HEK293 (cell line): Measurements from ENCODE around the gene CFAP58.

Experiments used
- CTCF ChIA-PET: fragments of 350-600 bp; formaldehyde crosslinking; extraction: SDS; loops from one replicate; lab custom pipeline; 2021; ENCODE audit warnings: antibody characterized with exemption; lab: Yijun Ruan, JAX
- POLR2A ChIA-PET: fragments of 300-600 bp; formaldehyde crosslinking; extraction: SDS; loops from one replicate; lab custom pipeline; 2020; ENCODE audit warnings: antibody characterized with exemption, inconsistent platforms; lab: Yijun Ruan, JAX
- H3K27ac ChIP-seq: fragments of 200-500 bp; sonication (Bioruptor generic); 2 replicates; pipeline ENCODE4 v1.5.1; 2014; ENCODE audit warnings: low read depth, low read length, control low read depth, inconsistent platforms; ENCODE audit errors: extremely low read depth
- H3K36me3 ChIP-seq, 2 experiments: fragments of 200-500 bp in 1 of 2; sonication (Bioruptor generic) in 1 of 2; 1 replicate in 1 of 2; 2 replicates in 1 of 2; pipeline ENCODE4 v1.5.1; 2014 to 2017; ENCODE audit warnings: inconsistent platforms in 2 of 2, low read length in 2 of 2; ENCODE audit not compliant: control insufficient read depth in 2 of 2, insufficient read depth in 1 of 2
- H3K4me1 ChIP-seq: fragments of 200-500 bp; sonication (Bioruptor generic); 2 replicates; pipeline ENCODE4 v1.5.1; 2014; ENCODE audit warnings: mild to moderate bottlenecking, low read length, inconsistent platforms; ENCODE audit not compliant: control insufficient read depth, insufficient read depth
- H3K4me3 ChIP-seq: 2 replicates; pipeline ENCODE4 v1.5.1; 2011; ENCODE audit warnings: low read depth, mild to moderate bottlenecking, control low read depth, low read length, moderate library complexity
- H3K9me3 ChIP-seq: fragments of 200-500 bp; sonication (Bioruptor generic); 2 replicates; pipeline ENCODE4 v1.5.1; 2014; ENCODE audit warnings: low read depth, low read length, inconsistent platforms; ENCODE audit not compliant: control insufficient read depth, insufficient read depth
- SCRT2 ChIP-seq: fragments of 450-650 bp; formaldehyde crosslinking; IDR thresholded peaks from 2 replicates; pipeline ENCODE4 v1.5.1; 2016; ENCODE audit warnings: missing biosample characterization, missing genetic modification characterization
- TRIM28 ChIP-seq: IDR thresholded peaks from 2 replicates; pipeline ENCODE4 v1.6.1; 2011; ENCODE audit warnings: low read length, control low read depth, borderline replicate concordance
- ZBTB20 ChIP-seq: fragments of 450-650 bp; formaldehyde crosslinking; IDR thresholded peaks from 2 replicates; pipeline ENCODE4 v1.5.1; 2016; ENCODE audit warnings: missing biosample characterization, missing genetic modification characterization
- ZBTB7A ChIP-seq: fragments of 450-650 bp; formaldehyde crosslinking; IDR thresholded peaks from 2 replicates; pipeline ENCODE4 v1.5.1; 2016; ENCODE audit warnings: low read depth, missing biosample characterization, missing genetic modification characterization
- ZNF221 ChIP-seq: fragments of 450-650 bp; formaldehyde crosslinking; IDR thresholded peaks from 2 replicates; pipeline ENCODE4 v1.5.1; 2017; ENCODE audit warnings: missing biosample characterization, missing genetic modification characterization, borderline replicate concordance
- ZNF292 ChIP-seq: fragments of 450-650 bp; formaldehyde crosslinking; IDR thresholded peaks from 2 replicates; pipeline ENCODE4 v1.5.1; 2016; ENCODE audit warnings: low read depth, missing biosample characterization, missing genetic modification characterization, borderline replicate concordance
- ZNF341 ChIP-seq: fragments of 450-650 bp; formaldehyde crosslinking; IDR thresholded peaks from 2 replicates; pipeline ENCODE4; 2016; ENCODE audit warnings: low read depth, missing biosample characterization, missing genetic modification characterization
- ZNF501 ChIP-seq: fragments of 450-650 bp; formaldehyde crosslinking; IDR thresholded peaks from 2 replicates; pipeline ENCODE4 v1.5.1; 2016; ENCODE audit warnings: missing biosample characterization, missing genetic modification characterization
- ZNF548 ChIP-seq: fragments of 450-650 bp; formaldehyde crosslinking; IDR thresholded peaks from 2 replicates; pipeline ENCODE4 v1.5.1; 2016; ENCODE audit warnings: missing biosample characterization, missing genetic modification characterization
- ZNF549 ChIP-seq: fragments of 450-650 bp; IDR thresholded peaks from 2 replicates; pipeline ENCODE4 v1.5.1; 2018; ENCODE audit warnings: missing biosample characterization, missing genetic modification characterization, mild to moderate bottlenecking, inconsistent platforms, moderate library complexity
- ZNF561 ChIP-seq: fragments of 450-650 bp; IDR thresholded peaks from 2 replicates; pipeline ENCODE4 v1.5.1; 2018; ENCODE audit warnings: missing biosample characterization, missing genetic modification characterization, borderline replicate concordance
- ZNF600 ChIP-seq: fragments of 450-650 bp; formaldehyde crosslinking; IDR thresholded peaks from 2 replicates; pipeline ENCODE4 v1.5.1; 2016; ENCODE audit warnings: missing biosample characterization, missing genetic modification characterization
- ZNF621 ChIP-seq: fragments of 450-650 bp; formaldehyde crosslinking; IDR thresholded peaks from 2 replicates; pipeline ENCODE4 v1.5.1; 2017; ENCODE audit warnings: missing biosample characterization, missing genetic modification characterization
- ZNF76 ChIP-seq: fragments of 450-650 bp; formaldehyde crosslinking; IDR thresholded peaks from 2 replicates; pipeline ENCODE4; 2016; ENCODE audit warnings: low read depth, missing biosample characterization, missing genetic modification characterization, borderline replicate concordance
- TF ChIP-seq, protein P1 (sequence below): fragments of 450-650 bp; formaldehyde crosslinking; IDR thresholded peaks from 2 replicates; pipeline ENCODE4 v1.5.1; 2016; ENCODE audit warnings: missing biosample characterization, missing genetic modification characterization
- TF ChIP-seq, protein P2 (sequence below): fragments of 450-650 bp; formaldehyde crosslinking; IDR thresholded peaks from 2 replicates; pipeline ENCODE4 v1.5.1; 2016; ENCODE audit warnings: missing biosample characterization, missing genetic modification characterization
- TF ChIP-seq, protein P3 (sequence below): fragments of 450-650 bp; IDR thresholded peaks from 2 replicates; pipeline ENCODE4 v1.5.1; 2018; ENCODE audit warnings: missing biosample characterization, mild to moderate bottlenecking, missing genetic modification characterization
- TF ChIP-seq, protein P4 (sequence below): fragments of 450-650 bp; formaldehyde crosslinking; IDR thresholded peaks from 2 replicates; pipeline ENCODE4 v1.5.1; 2016; ENCODE audit warnings: missing biosample characterization, missing genetic modification characterization, low read depth
- TF ChIP-seq, protein P5 (sequence below): fragments of 450-650 bp; formaldehyde crosslinking; IDR thresholded peaks from 2 replicates; pipeline ENCODE4 v1.5.0; 2017; ENCODE audit warnings: missing biosample characterization, missing genetic modification characterization, borderline replicate concordance

Gene CFAP58

DNA sequence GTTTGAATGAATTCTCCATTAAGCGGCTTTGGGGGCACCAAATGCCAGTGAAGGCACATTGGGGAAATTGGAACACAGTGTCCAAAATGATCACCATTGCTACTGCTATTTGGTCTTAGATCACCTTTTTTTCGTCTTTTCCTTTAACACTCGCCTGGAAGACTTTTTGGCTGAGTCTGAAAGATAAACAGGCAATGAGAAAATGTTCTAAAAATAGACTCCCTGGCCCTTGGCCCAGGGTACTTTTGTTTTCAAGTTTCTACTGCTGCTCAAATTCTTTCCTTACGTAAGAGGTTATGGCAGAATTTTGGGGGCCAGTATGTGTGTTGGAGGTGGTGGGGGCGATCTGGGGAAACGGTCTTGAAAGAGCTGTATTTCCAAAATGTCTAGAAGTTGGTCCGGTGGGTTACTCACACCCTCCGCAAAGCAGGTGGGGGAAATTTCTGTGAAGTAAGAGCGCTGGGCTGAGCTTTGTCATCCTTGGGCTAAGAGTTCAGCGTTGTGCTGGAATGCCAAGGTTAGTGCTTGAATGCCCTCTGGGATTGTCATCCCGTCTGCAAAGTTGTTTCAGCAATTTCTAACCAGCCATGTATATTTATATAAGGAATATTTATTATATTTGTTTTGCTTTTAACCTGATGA is 14.0 kb upstream of the CFAP58 start (continued):
- TF ChIP-seq, protein P1, sequence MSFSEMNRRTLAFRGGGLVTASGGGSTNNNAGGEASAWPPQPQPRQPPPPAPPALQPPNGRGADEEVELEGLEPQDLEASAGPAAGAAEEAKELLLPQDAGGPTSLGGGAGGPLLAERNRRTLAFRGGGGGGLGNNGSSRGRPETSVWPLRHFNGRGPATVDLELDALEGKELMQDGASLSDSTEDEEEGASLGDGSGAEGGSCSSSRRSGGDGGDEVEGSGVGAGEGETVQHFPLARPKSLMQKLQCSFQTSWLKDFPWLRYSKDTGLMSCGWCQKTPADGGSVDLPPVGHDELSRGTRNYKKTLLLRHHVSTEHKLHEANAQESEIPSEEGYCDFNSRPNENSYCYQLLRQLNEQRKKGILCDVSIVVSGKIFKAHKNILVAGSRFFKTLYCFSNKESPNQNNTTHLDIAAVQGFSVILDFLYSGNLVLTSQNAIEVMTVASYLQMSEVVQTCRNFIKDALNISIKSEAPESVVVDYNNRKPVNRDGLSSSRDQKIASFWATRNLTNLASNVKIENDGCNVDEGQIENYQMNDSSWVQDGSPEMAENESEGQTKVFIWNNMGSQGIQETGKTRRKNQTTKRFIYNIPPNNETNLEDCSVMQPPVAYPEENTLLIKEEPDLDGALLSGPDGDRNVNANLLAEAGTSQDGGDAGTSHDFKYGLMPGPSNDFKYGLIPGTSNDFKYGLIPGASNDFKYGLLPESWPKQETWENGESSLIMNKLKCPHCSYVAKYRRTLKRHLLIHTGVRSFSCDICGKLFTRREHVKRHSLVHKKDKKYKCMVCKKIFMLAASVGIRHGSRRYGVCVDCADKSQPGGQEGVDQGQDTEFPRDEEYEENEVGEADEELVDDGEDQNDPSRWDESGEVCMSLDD, result 0 out of 2 replicates have a peak, but pooled peaks have one; percentile 37
- no peak for TF ChIP-seq ZNF292 (tag by site-specific recombination)
- peak; percentile 79 for TF ChIP-seq ZNF341 (tag by site-specific recombination)
- no peak for TF ChIP-seq ZNF221 (tag by site-specific recombination)
- no peak for TF ChIP-seq ZNF76 (tag by site-specific recombination)
- TF ChIP-seq, protein P2, sequence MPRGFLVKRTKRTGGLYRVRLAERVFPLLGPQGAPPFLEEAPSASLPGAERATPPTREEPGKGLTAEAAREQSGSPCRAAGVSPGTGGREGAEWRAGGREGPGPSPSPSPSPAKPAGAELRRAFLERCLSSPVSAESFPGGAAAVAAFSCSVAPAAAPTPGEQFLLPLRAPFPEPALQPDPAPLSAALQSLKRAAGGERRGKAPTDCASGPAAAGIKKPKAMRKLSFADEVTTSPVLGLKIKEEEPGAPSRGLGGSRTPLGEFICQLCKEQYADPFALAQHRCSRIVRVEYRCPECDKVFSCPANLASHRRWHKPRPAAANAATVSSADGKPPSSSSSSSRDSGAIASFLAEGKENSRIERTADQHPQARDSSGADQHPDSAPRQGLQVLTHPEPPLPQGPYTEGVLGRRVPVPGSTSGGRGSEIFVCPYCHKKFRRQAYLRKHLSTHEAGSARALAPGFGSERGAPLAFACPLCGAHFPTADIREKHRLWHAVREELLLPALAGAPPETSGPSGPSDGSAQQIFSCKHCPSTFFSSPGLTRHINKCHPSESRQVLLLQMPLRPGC (tag by site-specific recombination), result peak; percentile 91
- 0 out of 2 replicates have a peak, but pooled peaks have one; percentile 16 for TF ChIP-seq ZNF561 (tag by site-specific recombination)
- TF ChIP-seq, protein P3, sequence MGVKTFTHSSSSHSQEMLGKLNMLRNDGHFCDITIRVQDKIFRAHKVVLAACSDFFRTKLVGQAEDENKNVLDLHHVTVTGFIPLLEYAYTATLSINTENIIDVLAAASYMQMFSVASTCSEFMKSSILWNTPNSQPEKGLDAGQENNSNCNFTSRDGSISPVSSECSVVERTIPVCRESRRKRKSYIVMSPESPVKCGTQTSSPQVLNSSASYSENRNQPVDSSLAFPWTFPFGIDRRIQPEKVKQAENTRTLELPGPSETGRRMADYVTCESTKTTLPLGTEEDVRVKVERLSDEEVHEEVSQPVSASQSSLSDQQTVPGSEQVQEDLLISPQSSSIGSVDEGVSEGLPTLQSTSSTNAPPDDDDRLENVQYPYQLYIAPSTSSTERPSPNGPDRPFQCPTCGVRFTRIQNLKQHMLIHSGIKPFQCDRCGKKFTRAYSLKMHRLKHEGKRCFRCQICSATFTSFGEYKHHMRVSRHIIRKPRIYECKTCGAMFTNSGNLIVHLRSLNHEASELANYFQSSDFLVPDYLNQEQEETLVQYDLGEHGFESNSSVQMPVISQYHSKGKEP, result no peak
- TF ChIP-seq ZNF548 (tag by site-specific recombination), result no peak

DNA sequence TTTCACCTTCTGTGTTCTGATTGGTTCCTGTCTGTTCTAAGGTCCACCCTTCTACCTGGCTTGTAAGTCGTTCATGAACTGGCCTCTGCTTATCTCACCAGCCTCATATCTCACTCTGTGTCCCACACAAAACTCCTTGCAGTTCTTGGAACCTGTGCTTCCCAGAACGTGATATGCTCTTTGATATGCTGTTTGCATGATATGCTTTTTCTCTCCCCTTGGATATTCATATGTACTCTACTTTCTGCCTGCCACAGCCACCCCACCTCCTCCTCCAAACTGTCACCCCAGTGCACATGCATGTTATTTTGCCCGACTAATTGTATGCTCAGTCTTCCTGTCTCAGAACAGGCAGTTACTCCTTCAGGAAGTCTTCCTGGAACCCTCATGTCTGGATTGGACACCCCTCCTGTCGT is 13.5 kb upstream of the CFAP58 start:
- CTCF ChIA-PET, result interaction anchor here (0.9 to 2.6 kb wide), 3 partner anchors 11 to 51 kb away, joined by 3 to 19 read pairs (median 5); no protein-coding TSS in a partner anchor
- peak overlapping the region; percentile 33; the same call in 1 of the 2 replicates for H3K27ac ChIP-seq
- H3K36me3 ChIP-seq, result no peaks in the 10 kb centered on the region
- H3K4me1 ChIP-seq, result peaks cover 15% of the 10 kb centered on the region
- no peaks in the 10 kb centered on the region for H3K9me3 ChIP-seq
- H3K4me3 ChIP-seq, result no peak overlapping the region
- TF ChIP-seq SCRT2 (0 out of 2 replicates have a peak, but pooled peaks have one; percentile 27), ZBTB20 (peak; percentile 38; the same call in 1 of the 2 replicates), ZNF600 (tag by site-specific recombination) (peak; percentile 83)
- TF ChIP-seq, protein P4, sequence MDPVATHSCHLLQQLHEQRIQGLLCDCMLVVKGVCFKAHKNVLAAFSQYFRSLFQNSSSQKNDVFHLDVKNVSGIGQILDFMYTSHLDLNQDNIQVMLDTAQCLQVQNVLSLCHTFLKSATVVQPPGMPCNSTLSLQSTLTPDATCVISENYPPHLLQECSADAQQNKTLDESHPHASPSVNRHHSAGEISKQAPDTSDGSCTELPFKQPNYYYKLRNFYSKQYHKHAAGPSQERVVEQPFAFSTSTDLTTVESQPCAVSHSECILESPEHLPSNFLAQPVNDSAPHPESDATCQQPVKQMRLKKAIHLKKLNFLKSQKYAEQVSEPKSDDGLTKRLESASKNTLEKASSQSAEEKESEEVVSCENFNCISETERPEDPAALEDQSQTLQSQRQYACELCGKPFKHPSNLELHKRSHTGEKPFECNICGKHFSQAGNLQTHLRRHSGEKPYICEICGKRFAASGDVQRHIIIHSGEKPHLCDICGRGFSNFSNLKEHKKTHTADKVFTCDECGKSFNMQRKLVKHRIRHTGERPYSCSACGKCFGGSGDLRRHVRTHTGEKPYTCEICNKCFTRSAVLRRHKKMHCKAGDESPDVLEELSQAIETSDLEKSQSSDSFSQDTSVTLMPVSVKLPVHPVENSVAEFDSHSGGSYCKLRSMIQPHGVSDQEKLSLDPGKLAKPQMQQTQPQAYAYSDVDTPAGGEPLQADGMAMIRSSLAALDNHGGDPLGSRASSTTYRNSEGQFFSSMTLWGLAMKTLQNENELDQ, result no peak
- POLR2A ChIA-PET, result no interaction called here

DNA sequence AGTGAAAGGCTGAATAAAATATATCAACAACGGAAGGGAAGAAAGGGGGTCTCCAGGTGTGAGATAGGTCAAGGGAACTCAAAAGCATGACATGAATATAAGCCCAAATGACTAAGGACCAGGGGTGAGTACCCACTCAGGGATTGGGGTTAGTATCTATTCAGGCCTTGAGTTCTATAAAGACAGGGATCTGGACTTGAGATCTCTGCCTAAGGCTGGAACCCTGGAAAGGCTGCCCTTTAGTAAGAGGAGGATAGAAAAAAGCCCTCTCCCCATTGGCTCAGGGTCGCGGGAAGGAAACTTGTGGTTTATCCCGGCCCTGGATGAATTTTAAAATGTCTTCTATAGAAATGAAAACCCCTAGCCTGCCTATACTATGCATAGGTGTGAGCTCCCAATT is 13.0 kb upstream of the CFAP58 start:
- CTCF ChIA-PET, result interaction anchor here (0.7 to 2.5 kb wide), 7 partner anchors 10 to 65 kb away, joined by 4 to 17 read pairs (median 7); partner anchors contain the start of gene CFAP58
- no peak for TF ChIP-seq ZNF549
- no peak for TF ChIP-seq ZBTB7A (tag by site-specific recombination)
- TF ChIP-seq, protein P5, sequence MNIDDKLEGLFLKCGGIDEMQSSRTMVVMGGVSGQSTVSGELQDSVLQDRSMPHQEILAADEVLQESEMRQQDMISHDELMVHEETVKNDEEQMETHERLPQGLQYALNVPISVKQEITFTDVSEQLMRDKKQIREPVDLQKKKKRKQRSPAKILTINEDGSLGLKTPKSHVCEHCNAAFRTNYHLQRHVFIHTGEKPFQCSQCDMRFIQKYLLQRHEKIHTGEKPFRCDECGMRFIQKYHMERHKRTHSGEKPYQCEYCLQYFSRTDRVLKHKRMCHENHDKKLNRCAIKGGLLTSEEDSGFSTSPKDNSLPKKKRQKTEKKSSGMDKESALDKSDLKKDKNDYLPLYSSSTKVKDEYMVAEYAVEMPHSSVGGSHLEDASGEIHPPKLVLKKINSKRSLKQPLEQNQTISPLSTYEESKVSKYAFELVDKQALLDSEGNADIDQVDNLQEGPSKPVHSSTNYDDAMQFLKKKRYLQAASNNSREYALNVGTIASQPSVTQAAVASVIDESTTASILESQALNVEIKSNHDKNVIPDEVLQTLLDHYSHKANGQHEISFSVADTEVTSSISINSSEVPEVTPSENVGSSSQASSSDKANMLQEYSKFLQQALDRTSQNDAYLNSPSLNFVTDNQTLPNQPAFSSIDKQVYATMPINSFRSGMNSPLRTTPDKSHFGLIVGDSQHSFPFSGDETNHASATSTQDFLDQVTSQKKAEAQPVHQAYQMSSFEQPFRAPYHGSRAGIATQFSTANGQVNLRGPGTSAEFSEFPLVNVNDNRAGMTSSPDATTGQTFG, result no peak
- no peak for TF ChIP-seq ZNF501 (tag by site-specific recombination)
- no peak for TF ChIP-seq ZNF621 (tag by site-specific recombination)
- TF ChIP-seq TRIM28, result no peak
- TF ChIP-seq, all 188 proteins: peak for 0

More for the DNA sequence above, 13.0 kb upstream of the CFAP58 start:
- H3K9me3 ChIP-seq, result no peaks in the 10 kb centered on the region
- POLR2A ChIA-PET, result no interaction called here
- no peak overlapping the region for H3K4me3 ChIP-seq
- no peak overlapping the region for H3K27ac ChIP-seq
- H3K36me3 ChIP-seq, result no peaks in the 10 kb centered on the region
- peaks cover 15% of the 10 kb centered on the region for H3K4me1 ChIP-seq
